HUES64 (cell line): ENCODE data around the gene MAP3K6.

Experiments used
- H3K27ac ChIP-seq: 2 replicates; pipeline ENCODE4 v1.7.0; 2013; ENCODE audit warnings: low read depth, low read length, inconsistent platforms
- H3K27me3 ChIP-seq: 2 replicates; pipeline ENCODE4 v1.6.1; 2013; ENCODE audit warnings: mild to moderate bottlenecking, low read length; ENCODE audit not compliant: insufficient read depth
- H3K36me3 ChIP-seq: 2 replicates; pipeline ENCODE4 v1.6.1; 2013; ENCODE audit warnings: mild to moderate bottlenecking, low read length; ENCODE audit not compliant: insufficient read depth
- H3K4me1 ChIP-seq: 2 replicates; pipeline ENCODE4 v1.6.1; 2013; ENCODE audit warnings: mild to moderate bottlenecking, low read length, moderate library complexity; ENCODE audit not compliant: insufficient read depth
- H3K4me3 ChIP-seq: 2 replicates; pipeline ENCODE4 v1.5.1; 2013; ENCODE audit warnings: mild to moderate bottlenecking, low read length, moderate library complexity
- H3K9ac ChIP-seq: 2 replicates; pipeline ENCODE4 v1.6.1; 2013; ENCODE audit warnings: mild to moderate bottlenecking, low read depth, low read length
- H3K9me3 ChIP-seq: 2 replicates; pipeline ENCODE4 v1.6.1; 2013; ENCODE audit warnings: low read depth, low read length; ENCODE audit not compliant: insufficient read depth
- WGBS: fragments of 150-250, 120-280 bp; methylation state at CpG from one replicate; pipeline ENCODE4 v1.1.7; 2013; ENCODE audit warnings: missing lambda C conversion rate; 5-methylcytosine and 5-hydroxymethylcytosine counted together

The MAP3K6 gene

DNA sequence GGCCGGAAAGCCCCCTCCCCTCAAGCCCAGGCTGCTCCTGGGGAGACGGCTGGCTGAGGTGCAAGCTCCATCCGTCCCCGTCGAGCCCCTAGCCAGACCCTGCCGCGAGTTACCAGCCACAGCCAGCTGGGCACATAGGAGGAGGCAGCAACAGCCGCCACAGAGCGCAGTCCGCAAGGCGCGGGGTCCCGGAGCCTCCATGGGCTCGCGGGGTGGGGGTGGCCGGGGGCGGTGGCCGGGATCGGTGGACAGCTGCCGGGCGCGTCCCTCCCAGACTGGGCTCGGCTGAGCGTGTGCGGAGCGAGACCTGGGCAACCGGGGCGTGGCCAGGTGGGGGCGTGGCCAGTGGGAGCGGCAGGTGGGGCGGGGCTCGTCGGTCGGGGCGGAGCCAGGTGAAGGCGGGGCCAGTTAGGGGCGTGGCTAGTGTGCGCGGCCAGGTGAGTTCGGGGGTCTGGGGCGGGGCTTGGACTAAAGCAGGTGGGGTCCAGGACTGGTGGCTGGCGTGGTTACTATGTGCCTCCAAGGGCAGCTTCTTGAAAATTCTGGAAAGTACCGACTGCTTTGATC, 16.4 kb upstream of the MAP3K6 start, which contains the start of gene CD164L2:
TSS of gene CD164L2 (minus strand) at position 295 of the 567 bp plus-strand sequence. CDS start at position 201, 94 bp downstream.
- no peaks in the 10 kb centered on the region for H3K4me1 ChIP-seq
- H3K9ac ChIP-seq: peak within 1 kb of the TSS; percentile 67
- no peaks in the 10 kb centered on the region for H3K9me3 ChIP-seq
- peak within 1 kb of the TSS; percentile 58 for H3K4me3 ChIP-seq
- peaks cover 15% of the 10 kb centered on the region for H3K27me3 ChIP-seq
- H3K36me3 ChIP-seq: no peaks in the 10 kb centered on the region
- WGBS: 8% methylated on average over 43 of the region's 43 CpGs
- no peak within 1 kb of the TSS for H3K27ac ChIP-seq

DNA sequence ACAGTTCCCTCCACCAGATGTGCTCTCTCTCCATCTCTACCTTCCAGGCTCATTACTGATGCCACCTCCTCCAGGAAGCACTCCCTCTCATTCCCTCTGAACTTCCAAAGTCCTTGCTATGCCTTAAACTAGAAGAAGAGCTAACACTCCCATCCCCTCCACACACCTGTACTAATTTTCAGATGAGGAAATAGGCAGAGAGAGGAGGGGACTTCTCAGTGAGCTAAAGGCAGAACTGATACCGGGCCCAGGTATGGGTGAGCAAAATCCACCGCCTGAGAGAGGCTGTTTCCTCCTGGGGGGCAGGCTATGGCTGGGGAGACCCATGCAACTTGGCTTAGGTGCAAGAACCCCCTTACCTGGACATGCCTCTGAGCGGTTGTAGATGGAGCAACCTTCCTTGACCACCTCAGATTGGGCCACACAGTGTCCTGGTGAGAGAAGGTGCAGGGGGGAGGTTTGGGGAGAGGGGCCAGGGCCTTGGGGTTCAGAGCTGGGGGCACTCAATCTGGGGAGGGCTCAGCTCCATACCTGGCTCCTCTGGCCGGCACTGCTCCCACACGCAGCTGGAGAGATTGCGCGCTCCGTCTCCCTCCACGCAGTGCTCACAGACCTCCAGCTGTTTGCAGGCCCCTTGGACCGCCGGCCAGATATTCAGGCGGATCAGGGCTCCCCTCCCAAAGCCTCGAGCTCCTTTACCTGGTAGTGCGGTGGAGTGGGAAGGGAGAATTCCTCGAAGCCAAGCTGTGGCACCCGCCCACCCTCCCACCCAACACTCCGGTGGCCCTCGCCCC, 15.4 kb upstream of the MAP3K6 start:
- no peaks in the 10 kb centered on the region for H3K36me3 ChIP-seq
- H3K9ac ChIP-seq: no peak overlapping the region
- H3K9me3 ChIP-seq: no peaks in the 10 kb centered on the region
- H3K4me3 ChIP-seq: no peak overlapping the region
- 80% methylated on average over 13 of the region's 18 CpGs for WGBS
- no peaks in the 10 kb centered on the region for H3K4me1 ChIP-seq
- no peak overlapping the region for H3K27ac ChIP-seq
- H3K27me3 ChIP-seq: peaks cover 15% of the 10 kb centered on the region

DNA sequence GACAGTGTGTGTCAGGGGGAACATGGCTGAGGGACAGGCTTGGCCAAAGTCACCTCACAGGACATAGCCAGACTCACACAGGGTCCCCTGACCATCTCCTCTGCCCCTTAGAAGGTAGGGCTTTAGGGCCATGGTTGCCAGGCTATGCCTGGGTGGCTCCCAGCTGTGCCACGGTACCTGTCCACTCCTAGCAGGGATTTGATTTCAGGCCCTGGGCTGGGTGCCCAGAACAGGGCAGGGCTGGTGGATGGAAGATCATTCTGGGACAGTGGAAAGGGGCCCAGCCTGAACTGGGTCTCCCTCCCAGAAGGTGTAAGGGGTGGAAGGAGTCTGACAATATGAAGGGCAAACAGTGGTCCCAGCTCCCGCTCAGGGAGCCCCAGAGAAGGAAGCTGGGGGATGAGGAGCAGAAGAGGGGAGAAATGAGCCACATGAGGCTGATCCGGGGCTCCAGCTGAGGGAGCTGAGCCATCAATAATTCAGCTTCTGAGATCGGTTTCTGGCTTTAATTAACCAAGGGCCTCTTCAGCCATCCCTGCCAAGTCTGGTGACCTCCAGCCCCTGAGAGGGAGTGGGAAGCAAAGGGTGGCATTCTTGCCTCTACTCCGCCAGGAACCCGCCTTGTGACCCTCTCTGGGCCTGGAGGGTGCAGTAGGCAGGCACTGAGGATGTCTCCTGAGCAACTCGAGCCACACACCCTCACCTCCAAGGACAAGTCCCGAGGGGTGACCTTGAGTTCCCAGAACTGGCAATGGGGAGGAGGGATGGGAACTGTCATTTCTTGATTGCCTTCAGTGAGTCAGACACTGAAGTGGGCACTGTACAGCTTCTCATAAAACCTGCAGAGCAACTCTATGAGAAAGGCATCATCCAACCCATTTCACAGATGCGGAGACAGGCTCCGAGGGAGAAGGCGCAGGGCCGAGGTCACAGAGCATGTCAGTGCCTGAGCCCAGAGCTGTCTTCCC, 14.3 kb upstream of the MAP3K6 start:
- no peak overlapping the region for H3K27ac ChIP-seq
- no peak overlapping the region for H3K4me3 ChIP-seq
- no peaks in the 10 kb centered on the region for H3K9me3 ChIP-seq
- no peaks in the 10 kb centered on the region for H3K36me3 ChIP-seq
- peaks cover 15% of the 10 kb centered on the region for H3K27me3 ChIP-seq
- no peak overlapping the region for H3K9ac ChIP-seq
- H3K4me1 ChIP-seq: no peaks in the 10 kb centered on the region
- 91% methylated on average over 12 of the region's 12 CpGs for WGBS

DNA sequence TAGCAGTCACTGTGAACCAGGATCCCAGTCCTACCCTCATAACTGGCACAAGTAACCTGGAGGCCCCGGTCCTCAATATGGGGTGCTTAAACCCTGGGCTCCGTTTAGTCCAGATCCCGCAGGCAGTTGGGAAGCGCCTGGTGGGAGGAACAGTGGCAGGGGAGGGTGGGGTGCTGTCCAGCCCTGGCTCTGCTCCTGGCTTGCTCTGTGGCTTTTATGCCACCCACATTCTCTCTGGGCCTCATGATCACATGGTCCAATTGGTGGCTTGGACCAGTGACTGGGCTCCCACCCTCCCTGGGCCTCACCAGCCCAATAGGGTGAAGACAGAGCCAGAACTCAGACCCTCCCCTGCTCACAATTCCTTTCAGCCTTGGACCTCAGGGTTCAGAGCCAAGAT, 13.5 kb upstream of the MAP3K6 start:
- Histone ChIP-seq H3K9ac (no peak overlapping the region), H3K27ac (no peak overlapping the region), H3K36me3 (no peaks in the 10 kb centered on the region), H3K4me3 (no peak overlapping the region), H3K9me3 (no peaks in the 10 kb centered on the region), H3K27me3 (peaks cover 15% of the 10 kb centered on the region), H3K4me1 (no peaks in the 10 kb centered on the region)
- 91% methylated on average over 4 of the region's 4 CpGs for WGBS

DNA sequence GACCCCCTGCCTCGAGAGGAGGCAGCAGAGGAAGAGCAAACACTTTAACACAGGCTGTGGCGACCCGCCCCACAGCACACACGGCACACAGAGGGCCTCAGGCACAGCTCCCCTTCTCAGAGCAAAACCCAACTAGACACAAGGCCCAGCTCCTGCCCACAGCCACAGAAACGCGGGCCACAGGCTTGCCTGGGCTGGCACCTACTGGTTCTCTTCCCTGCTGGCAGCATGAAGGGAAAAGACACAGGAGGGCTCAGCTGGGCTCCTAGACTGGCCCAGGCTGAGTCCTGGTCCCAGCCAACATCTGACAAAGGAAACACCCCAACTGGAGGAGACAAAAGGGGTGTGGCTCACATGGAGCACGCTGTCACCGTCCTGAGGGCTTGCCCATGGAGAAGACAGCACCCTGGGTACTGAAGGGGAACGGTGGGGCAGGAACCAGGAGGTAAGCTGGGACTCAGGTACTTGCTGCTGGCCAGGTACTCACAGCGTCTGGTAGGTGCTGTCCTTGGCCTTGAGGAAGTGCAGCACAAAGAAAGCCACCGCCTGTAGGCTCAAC, 12.9 kb upstream of the MAP3K6 start:
- Histone ChIP-seq H3K4me1 (no peaks in the 10 kb centered on the region), H3K9ac (no peak overlapping the region), H3K36me3 (no peaks in the 10 kb centered on the region), H3K9me3 (no peaks in the 10 kb centered on the region), H3K4me3 (no peak overlapping the region), H3K27ac (no peak overlapping the region), H3K27me3 (peaks cover 15% of the 10 kb centered on the region)
- 80% methylated on average over 11 of the region's 11 CpGs for WGBS

DNA sequence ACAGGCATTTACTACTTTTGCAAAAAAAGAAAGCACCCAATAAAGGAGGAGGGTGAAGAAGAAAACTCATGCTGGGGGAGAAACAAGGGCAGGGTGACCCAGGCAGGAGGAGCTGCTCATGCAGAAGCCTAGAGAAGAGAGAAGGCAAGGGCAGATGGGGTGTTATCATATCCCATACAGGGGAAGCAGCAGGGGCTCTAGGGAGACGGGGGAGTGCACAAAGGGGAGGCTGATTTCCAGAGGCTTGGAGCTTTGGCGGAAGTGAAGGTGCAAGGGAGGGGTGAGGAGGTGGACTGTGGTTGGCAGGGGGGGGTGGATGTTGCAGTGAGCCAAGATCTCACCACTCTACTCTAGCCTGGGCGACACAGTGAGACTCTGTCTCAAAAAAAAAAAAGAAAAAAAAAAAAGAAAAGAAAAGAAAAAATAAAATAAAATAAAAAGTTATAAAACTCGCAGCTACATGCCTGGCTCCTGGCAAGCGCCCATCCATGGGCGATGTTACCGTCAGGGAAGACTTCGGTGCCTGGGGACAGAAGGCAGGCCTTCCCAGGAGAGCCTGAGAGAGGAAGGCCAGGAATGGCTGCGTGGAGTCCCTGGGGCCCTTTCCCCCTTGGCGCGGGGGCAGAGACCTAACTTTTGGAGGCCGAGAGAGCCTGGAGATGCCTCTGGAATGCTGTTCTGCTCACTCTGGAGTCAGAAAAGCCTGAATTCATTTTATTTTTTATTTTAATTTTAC, 11.2 kb upstream of the MAP3K6 start:
- Histone ChIP-seq H3K4me1 (no peaks in the 10 kb centered on the region), H3K9ac (no peak overlapping the region), H3K36me3 (no peaks in the 10 kb centered on the region), H3K4me3 (no peak overlapping the region), H3K9me3 (no peaks in the 10 kb centered on the region), H3K27ac (no peak overlapping the region), H3K27me3 (peaks cover 15% of the 10 kb centered on the region)
- 87% methylated on average over 11 of the region's 12 CpGs for WGBS

DNA sequence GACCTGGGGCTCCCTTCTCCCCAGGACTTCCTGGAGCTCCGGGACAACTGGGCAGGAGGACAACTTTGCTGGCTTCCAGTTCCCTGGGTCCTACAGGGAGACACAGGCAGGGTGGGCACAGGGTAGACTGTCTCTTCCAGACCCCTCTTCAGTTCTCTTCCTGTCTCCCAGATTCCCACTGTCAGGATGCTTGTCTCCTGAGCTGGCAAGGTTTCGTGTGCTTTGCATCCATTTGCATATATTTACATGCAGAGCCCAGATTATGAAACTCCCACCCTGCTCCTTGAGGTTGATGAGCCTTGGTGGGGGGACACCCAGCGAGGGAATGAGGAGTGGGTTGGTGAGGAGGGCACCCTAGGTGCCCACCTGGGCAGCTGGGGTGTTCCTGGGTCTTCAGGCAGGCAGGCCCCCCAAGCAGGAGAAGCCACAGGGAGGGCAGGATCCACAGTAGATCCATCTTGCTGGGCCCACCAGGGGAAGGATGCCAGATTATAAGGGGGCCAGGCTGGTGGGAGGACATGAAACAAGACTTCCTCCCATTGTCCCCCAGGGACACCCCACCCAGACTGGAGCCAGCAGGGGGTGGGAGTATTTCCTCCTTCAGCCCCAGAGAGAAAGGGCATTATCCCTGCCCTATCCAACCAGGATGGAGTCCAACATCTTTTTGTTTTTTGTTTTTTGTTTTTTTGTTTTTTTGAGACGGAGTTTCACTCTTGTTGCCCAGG, 7.8 kb upstream of the MAP3K6 start, which contains the start of gene FCN3:
TSS of gene FCN3 (minus strand) at position 463 of the 725 bp plus-strand sequence. CDS start at position 457, 6 bp downstream.
- H3K9ac ChIP-seq: no peak within 1 kb of the TSS
- no peaks in the 10 kb centered on the region for H3K36me3 ChIP-seq
- WGBS: 81% methylated on average over 4 of the region's 4 CpGs
- no peaks in the 10 kb centered on the region for H3K4me1 ChIP-seq
- H3K27me3 ChIP-seq: no peaks in the 10 kb centered on the region
- no peak within 1 kb of the TSS for H3K27ac ChIP-seq
- H3K4me3 ChIP-seq: no peak within 1 kb of the TSS
- H3K9me3 ChIP-seq: no peaks in the 10 kb centered on the region

DNA sequence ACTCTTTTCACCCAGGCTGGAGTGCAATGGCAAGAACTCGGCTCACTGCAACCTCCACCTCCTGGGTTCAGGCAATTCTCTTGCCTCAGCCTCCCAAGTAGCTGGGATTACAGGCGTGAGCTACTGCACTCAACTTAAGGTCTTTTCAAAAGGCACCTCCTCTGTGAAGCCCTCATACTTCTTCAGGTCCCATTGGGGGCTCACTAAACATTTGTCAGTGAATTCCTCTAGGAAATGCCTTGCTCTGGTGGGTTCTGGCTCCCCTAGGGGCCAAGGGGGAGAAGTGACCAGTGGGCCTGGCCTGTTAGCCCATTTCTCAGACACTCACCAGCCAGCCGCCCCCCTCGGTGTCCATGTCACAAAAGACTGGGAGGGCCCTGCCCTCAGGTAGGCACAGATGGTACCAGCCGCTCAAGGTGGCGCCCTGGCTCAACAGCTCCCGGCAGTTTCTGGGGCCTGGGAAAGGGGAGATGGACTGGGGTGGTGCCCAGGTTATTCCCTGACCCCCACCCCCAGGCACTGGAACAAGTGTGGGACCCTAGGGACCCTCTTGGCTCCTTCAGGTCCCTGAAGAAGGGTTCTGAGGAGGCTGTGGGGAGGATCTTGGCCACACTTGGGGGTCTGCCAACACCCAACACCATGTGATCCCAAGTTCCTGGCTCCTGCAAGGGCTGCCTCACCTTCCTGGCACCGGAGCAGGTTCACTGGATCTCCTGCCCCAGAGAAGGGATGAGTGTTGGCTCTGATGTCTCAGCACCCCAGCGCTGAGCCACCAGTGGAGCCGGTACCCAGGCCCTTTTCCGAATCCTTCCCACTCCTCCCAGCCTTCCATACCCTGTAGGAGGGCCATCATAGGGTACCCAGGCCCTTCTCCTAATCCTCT, 6.3 kb upstream of the MAP3K6 start:
- H3K4me3 ChIP-seq: no peak overlapping the region
- no peak overlapping the region for H3K9ac ChIP-seq
- 87% methylated on average over 11 of the region's 11 CpGs for WGBS
- H3K4me1 ChIP-seq: no peaks in the 10 kb centered on the region
- no peaks in the 10 kb centered on the region for H3K27me3 ChIP-seq
- no peaks in the 10 kb centered on the region for H3K36me3 ChIP-seq
- no peak overlapping the region for H3K27ac ChIP-seq
- no peaks in the 10 kb centered on the region for H3K9me3 ChIP-seq

DNA sequence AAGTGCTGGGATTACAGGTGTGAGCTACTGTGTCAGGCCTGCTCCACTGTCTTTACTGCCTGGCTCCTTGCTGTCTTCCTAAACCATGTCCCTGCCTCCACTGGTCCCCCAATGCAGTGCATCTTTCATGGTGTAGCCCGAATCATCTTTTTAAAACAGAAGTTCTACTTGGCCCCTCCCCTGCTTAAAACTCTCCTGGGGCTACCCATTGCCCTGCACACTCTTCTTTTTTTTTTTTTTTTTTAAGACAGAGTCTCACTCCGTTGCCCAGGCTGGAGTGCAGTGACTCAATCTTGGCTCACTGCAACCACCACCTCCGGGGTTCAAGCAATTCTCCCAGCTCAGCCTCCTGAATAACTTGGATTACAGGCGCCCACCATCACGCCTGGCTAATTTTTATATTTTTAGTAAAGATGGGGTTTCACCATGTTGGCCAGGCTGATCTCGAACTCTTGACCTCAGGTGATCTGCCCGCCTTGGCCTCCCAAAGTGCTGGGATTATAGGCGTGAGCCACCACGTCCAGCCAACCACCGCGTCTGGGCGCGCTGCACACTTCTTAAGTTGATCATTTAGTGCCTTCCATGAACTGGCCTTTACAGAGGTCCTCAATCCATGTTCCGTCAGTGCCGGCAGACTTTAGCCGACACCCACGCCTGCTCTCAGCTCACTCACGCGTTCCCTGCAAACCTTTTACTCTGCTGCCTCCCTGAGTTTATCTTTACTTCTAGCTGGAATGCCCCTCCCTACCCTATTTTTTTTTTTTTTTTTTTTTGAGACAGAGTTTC, 5.5 kb upstream of the MAP3K6 start:
- Histone ChIP-seq H3K9me3 (no peaks in the 10 kb centered on the region), H3K36me3 (no peaks in the 10 kb centered on the region), H3K27me3 (no peaks in the 10 kb centered on the region), H3K4me1 (peaks cover 6% of the 10 kb centered on the region; the same call in 1 of the 2 replicates), H3K4me3 (no peak overlapping the region), H3K27ac (no peak overlapping the region), H3K9ac (no peak overlapping the region)
- 94% methylated on average over 19 of the region's 19 CpGs for WGBS
